SK-N-SH treated with all-trans-retinoic acid at 6 μM for 48 hours (cell line): ENCODE data around the gene MXRA8.

Experiments used
- ATAC-seq: fragments of 200-7000 bp; cut with Tn5 transposase; 3 replicates; pipeline ENCODE4 v1.9.1; 2020; ENCODE audit warnings: mild to moderate bottlenecking, moderate library complexity
- ARNTL ChIP-seq: fragments of 450-650 bp; formaldehyde crosslinking; IDR thresholded peaks from 2 replicates; pipeline ENCODE4 v1.5.0; 2020; ENCODE audit warnings: low read depth, mild to moderate bottlenecking, moderate library complexity, borderline replicate concordance
- BACH2 ChIP-seq: fragments of 250-450 bp; sonication (Bioruptor Pico); IDR thresholded peaks from 2 replicates; pipeline ENCODE4 v1.9.0; 2021; ENCODE audit warnings: mild to moderate bottlenecking, borderline replicate concordance
- CREB5 ChIP-seq: fragments of 250-450 bp; sonication (Bioruptor Pico); IDR thresholded peaks from 2 replicates; pipeline ENCODE4 v1.5.1; 2020; ENCODE audit warnings: low read depth, mild to moderate bottlenecking, moderate library complexity
- CSDC2 ChIP-seq: fragments of 250-450 bp; sonication (Bioruptor Pico); IDR thresholded peaks from 2 replicates; pipeline ENCODE4 v1.5.0; 2020; ENCODE audit warnings: mild to moderate bottlenecking, moderate library complexity
- ESRRG ChIP-seq: fragments of 250-450 bp; sonication (Bioruptor Pico); IDR thresholded peaks from 2 replicates; pipeline ENCODE4 v1.6.1; 2021; ENCODE audit warnings: mild to moderate bottlenecking
- GLIS3 ChIP-seq: fragments of 250-450 bp; sonication (Bioruptor Pico); IDR thresholded peaks from 2 replicates; pipeline ENCODE4 v1.5.0; 2020; ENCODE audit warnings: mild to moderate bottlenecking, moderate library complexity
- OSR1 ChIP-seq: fragments of 250-450 bp; sonication (Bioruptor Pico); IDR thresholded peaks from 2 replicates; pipeline ENCODE4 v1.8.0; 2022; ENCODE audit warnings: moderate library complexity, mild to moderate bottlenecking, inconsistent platforms
- POU6F1 ChIP-seq: fragments of 250-450 bp; sonication (Bioruptor Pico); IDR thresholded peaks from 2 replicates; pipeline ENCODE4 v1.8.0; 2021; ENCODE audit warnings: low read depth, mild to moderate bottlenecking, moderate library complexity, borderline replicate concordance
- PPARA ChIP-seq: fragments of 250-450 bp; sonication (Bioruptor Pico); IDR thresholded peaks from 2 replicates; pipeline ENCODE4 v1.5.0; 2020; ENCODE audit warnings: mild to moderate bottlenecking, borderline replicate concordance
- RARB ChIP-seq: fragments of 250-450 bp; sonication (Bioruptor Pico); IDR thresholded peaks from 2 replicates; pipeline ENCODE4 v1.8.0; 2021; ENCODE audit warnings: mild to moderate bottlenecking, moderate library complexity
- SNAI2 ChIP-seq: fragments of 250-450 bp; sonication (Bioruptor Pico); IDR thresholded peaks from 2 replicates; pipeline ENCODE4 v1.5.0; 2020; ENCODE audit warnings: mild to moderate bottlenecking, moderate library complexity
- TCF4 ChIP-seq: fragments of 250-450 bp; sonication (Bioruptor Pico); IDR thresholded peaks from 2 replicates; pipeline ENCODE4 v1.8.0; 2021; ENCODE audit warnings: mild to moderate bottlenecking, moderate library complexity, borderline replicate concordance
- TOX ChIP-seq: fragments of 250-450 bp; sonication (Bioruptor Pico); IDR thresholded peaks from 2 replicates; pipeline ENCODE4 v1.8.0; 2021; ENCODE audit warnings: mild to moderate bottlenecking, moderate library complexity, borderline replicate concordance
- ZC3H10 ChIP-seq: fragments of 250-450 bp; sonication (Bioruptor Pico); IDR thresholded peaks from 2 replicates; pipeline ENCODE4 v1.5.1; 2021; ENCODE audit warnings: mild to moderate bottlenecking, moderate library complexity
- ZFP3 ChIP-seq: fragments of 250-450 bp; sonication (Bioruptor Pico); IDR thresholded peaks from 2 replicates; pipeline ENCODE4 v1.5.0; 2020; ENCODE audit warnings: mild to moderate bottlenecking, moderate library complexity
- ZFP30 ChIP-seq: fragments of 450-650 bp; formaldehyde crosslinking; IDR thresholded peaks from 2 replicates; pipeline ENCODE4 v1.5.0; 2022; ENCODE audit warnings: mild to moderate bottlenecking, moderate library complexity
- ZNF565 ChIP-seq: fragments of 450-650 bp; formaldehyde crosslinking; conservative IDR thresholded peaks from 2 replicates; pipeline ENCODE4 v1.5.0; 2020; ENCODE audit warnings: low read depth, mild to moderate bottlenecking, moderate library complexity
- ZNF70 ChIP-seq: fragments of 450-650 bp; formaldehyde crosslinking; IDR thresholded peaks from 2 replicates; pipeline ENCODE4 v1.5.0; 2020; ENCODE audit warnings: mild to moderate bottlenecking, moderate library complexity
- ZNF8 ChIP-seq: fragments of 450-650 bp; formaldehyde crosslinking; IDR thresholded peaks from 2 replicates; pipeline ENCODE4 v1.5.0; 2020; ENCODE audit warnings: mild to moderate bottlenecking, moderate library complexity
- TF ChIP-seq, protein P1 (sequence below): fragments of 250-450 bp; sonication (Bioruptor Pico); IDR thresholded peaks from 2 replicates; pipeline ENCODE4 v1.5.0; 2020; ENCODE audit warnings: mild to moderate bottlenecking, moderate library complexity
- TF ChIP-seq, protein P2 (sequence below): fragments of 250-450 bp; sonication (Bioruptor Pico); IDR thresholded peaks from 2 replicates; pipeline ENCODE4 v1.8.0; 2020; ENCODE audit warnings: mild to moderate bottlenecking, moderate library complexity, borderline replicate concordance
- TF ChIP-seq, protein P3 (sequence below): fragments of 250-450 bp; sonication (Bioruptor Pico); IDR thresholded peaks from 2 replicates; pipeline ENCODE4 v1.5.1; 2021; ENCODE audit warnings: mild to moderate bottlenecking, moderate library complexity

Gene MXRA8

DNA sequence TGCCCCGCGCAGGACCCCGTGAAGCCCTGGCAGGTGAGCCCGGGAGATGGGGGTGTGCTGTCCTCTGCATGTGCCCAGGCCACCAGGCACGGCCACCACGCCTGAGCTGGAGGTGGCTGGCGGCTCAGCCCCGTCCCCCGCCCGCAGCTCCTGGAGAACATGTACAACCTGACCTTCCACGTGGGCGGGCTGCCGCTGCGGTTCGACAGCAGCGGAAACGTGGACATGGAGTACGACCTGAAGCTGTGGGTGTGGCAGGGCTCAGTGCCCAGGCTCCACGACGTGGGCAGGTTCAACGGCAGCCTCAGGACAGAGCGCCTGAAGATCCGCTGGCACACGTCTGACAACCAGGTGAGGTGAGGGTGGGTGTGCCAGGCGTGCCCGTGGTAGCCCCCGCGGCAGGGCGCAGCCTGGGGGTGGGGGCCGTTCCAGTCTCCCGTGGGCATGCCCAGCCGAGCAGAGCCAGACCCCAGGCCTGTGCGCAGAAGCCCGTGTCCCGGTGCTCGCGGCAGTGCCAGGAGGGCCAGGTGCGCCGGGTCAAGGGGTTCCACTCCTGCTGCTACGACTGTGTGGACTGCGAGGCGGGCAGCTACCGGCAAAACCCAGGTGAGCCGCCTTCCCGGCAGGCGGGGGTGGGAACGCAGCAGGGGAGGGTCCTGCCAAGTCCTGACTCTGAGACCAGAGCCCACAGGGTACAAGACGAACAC is 25.4 kb downstream of the MXRA8 start:
- peak; percentile 1; the same call in 1 of the 3 replicates for ATAC-seq
- TF ChIP-seq, protein P1, sequence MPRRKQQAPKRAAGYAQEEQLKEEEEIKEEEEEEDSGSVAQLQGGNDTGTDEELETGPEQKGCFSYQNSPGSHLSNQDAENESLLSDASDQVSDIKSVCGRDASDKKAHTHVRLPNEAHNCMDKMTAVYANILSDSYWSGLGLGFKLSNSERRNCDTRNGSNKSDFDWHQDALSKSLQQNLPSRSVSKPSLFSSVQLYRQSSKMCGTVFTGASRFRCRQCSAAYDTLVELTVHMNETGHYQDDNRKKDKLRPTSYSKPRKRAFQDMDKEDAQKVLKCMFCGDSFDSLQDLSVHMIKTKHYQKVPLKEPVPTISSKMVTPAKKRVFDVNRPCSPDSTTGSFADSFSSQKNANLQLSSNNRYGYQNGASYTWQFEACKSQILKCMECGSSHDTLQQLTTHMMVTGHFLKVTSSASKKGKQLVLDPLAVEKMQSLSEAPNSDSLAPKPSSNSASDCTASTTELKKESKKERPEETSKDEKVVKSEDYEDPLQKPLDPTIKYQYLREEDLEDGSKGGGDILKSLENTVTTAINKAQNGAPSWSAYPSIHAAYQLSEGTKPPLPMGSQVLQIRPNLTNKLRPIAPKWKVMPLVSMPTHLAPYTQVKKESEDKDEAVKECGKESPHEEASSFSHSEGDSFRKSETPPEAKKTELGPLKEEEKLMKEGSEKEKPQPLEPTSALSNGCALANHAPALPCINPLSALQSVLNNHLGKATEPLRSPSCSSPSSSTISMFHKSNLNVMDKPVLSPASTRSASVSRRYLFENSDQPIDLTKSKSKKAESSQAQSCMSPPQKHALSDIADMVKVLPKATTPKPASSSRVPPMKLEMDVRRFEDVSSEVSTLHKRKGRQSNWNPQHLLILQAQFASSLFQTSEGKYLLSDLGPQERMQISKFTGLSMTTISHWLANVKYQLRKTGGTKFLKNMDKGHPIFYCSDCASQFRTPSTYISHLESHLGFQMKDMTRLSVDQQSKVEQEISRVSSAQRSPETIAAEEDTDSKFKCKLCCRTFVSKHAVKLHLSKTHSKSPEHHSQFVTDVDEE (CRISPR knock-in tag), result no peak
- TF ChIP-seq ARNTL (CRISPR knock-in tag) (no peak), ZNF565 (CRISPR knock-in tag) (no peak), GLIS3 (CRISPR knock-in tag) (no peak), ZNF70 (CRISPR knock-in tag) (no peak), OSR1 (no peak), ZFP30 (CRISPR knock-in tag) (no peak), ZC3H10 (CRISPR knock-in tag) (no peak), ZFP3 (no peak), ESRRG (CRISPR knock-in tag) (no peak), SNAI2 (CRISPR knock-in tag) (no peak), PPARA (CRISPR knock-in tag) (no peak), CSDC2 (no peak)
- TF ChIP-seq, protein P2, sequence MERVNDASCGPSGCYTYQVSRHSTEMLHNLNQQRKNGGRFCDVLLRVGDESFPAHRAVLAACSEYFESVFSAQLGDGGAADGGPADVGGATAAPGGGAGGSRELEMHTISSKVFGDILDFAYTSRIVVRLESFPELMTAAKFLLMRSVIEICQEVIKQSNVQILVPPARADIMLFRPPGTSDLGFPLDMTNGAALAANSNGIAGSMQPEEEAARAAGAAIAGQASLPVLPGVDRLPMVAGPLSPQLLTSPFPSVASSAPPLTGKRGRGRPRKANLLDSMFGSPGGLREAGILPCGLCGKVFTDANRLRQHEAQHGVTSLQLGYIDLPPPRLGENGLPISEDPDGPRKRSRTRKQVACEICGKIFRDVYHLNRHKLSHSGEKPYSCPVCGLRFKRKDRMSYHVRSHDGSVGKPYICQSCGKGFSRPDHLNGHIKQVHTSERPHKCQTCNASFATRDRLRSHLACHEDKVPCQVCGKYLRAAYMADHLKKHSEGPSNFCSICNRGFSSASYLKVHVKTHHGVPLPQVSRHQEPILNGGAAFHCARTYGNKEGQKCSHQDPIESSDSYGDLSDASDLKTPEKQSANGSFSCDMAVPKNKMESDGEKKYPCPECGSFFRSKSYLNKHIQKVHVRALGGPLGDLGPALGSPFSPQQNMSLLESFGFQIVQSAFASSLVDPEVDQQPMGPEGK (CRISPR knock-in tag), result no peak
- TF ChIP-seq, protein P3, sequence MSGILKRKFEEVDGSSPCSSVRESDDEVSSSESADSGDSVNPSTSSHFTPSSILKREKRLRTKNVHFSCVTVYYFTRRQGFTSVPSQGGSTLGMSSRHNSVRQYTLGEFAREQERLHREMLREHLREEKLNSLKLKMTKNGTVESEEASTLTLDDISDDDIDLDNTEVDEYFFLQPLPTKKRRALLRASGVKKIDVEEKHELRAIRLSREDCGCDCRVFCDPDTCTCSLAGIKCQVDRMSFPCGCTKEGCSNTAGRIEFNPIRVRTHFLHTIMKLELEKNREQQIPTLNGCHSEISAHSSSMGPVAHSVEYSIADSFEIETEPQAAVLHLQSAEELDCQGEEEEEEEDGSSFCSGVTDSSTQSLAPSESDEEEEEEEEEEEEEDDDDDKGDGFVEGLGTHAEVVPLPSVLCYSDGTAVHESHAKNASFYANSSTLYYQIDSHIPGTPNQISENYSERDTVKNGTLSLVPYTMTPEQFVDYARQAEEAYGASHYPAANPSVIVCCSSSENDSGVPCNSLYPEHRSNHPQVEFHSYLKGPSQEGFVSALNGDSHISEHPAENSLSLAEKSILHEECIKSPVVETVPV (CRISPR knock-in tag), result no peak
- TF ChIP-seq, all 23 proteins: peak for 0

- ATAC-seq, result peak; percentile 8
- TF ChIP-seq ZNF8 (CRISPR knock-in tag) (no peak), ZC3H10 (CRISPR knock-in tag) (no peak), RARB (CRISPR knock-in tag) (no peak), PPARA (CRISPR knock-in tag) (no peak), TCF4 (CRISPR knock-in tag) (no peak), ZNF565 (CRISPR knock-in tag) (no peak), ZNF70 (CRISPR knock-in tag) (no peak), ZFP30 (CRISPR knock-in tag) (no peak), CSDC2 (no peak), ESRRG (CRISPR knock-in tag) (no peak)
Measured at GRCh38 chr1:1332031-1332755, 26.2 kb downstream of the MXRA8 start.

DNA sequence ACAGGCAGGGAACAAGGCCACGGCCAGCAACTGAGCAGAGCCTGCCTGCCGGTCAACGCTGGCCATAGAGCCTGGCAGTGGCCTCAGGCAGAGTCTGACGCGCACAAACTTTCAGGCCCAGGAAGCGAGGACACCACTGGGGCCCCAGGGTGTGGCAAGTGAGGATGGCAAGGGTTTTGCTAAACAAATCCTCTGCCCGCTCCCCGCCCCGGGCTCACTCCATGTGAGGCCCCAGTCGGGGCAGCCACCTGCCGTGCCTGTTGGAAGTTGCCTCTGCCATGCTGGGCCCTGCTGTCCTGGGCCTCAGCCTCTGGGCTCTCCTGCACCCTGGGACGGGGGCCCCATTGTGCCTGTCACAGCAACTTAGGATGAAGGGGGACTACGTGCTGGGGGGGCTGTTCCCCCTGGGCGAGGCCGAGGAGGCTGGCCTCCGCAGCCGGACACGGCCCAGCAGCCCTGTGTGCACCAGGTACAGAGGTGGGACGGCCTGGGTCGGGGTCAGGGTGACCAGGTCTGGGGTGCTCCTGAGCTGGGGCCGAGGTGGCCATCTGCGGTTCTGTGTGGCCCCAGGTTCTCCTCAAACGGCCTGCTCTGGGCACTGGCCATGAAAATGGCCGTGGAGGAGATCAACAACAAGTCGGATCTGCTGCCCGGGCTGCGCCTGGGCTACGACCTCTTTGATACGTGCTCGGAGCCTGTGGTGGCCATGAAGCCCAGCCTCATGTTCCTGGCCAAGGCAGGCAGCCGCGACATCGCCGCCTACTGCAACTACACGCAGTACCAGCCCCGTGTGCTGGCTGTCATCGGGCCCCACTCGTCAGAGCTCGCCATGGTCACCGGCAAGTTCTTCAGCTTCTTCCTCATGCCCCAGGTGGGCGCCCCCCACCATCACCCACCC is 27.0 kb downstream of the MXRA8 start, which contains the start of gene TAS1R3:
Gene TAS1R3, plus strand, starts transcription at position 213 of the 898 bp plus-strand sequence. Its CDS starts 66 bp downstream, at position 279.
- TF ChIP-seq RARB (CRISPR knock-in tag) (no peak), SNAI2 (CRISPR knock-in tag) (no peak), BACH2 (no peak), ESRRG (CRISPR knock-in tag) (no peak), OSR1 (no peak), POU6F1 (no peak), TOX (CRISPR knock-in tag) (no peak), GLIS3 (CRISPR knock-in tag) (no peak), CREB5 (no peak)
- TF ChIP-seq, protein P2 (CRISPR knock-in tag), result no peak
- peak; percentile 12 for ATAC-seq
